ENCODE results near the gene CXCL1.

The CXCL1 gene

GRCh38 chr4:73852771-73853170 lies 16.4 kb upstream of the CXCL1 start:
- no peak for DNase-seq (ENCODE audit: low spot score)

GRCh38 chr4:73853246-73853704 lies 15.9 kb upstream of the CXCL1 start, which contains the start of gene PF4V1:
PF4V1 (plus strand) TSS chr4:73853296; CDS start chr4:73853363, 67 bp downstream.
- peak; percentile 71 for DNase-seq (ENCODE audit: low spot score)

GRCh38 chr4:73853718-73854473 lies 15.3 kb upstream of the CXCL1 start:
- DNase-seq (ENCODE audit: low spot score), result no peak

- DNase-seq (ENCODE audit: low spot score), result no peak
Observed at GRCh38 chr4:73855406-73855805, 13.8 kb upstream of the CXCL1 start.

GRCh38 chr4:73856518-73856917 lies 12.7 kb upstream of the CXCL1 start:
- no peak for DNase-seq (ENCODE audit: low spot score)

- no peak for DNase-seq (ENCODE audit: low spot score)
Observed at GRCh38 chr4:73859614-73860088, 9.5 kb upstream of the CXCL1 start.

GRCh38 chr4:73860181-73860580 lies 9.0 kb upstream of the CXCL1 start:
- DNase-seq (ENCODE audit: low spot score), result no peak

GRCh38 chr4:73860917-73861316 lies 8.3 kb upstream of the CXCL1 start:
- no peak for DNase-seq (ENCODE audit: low spot score)

GRCh38 chr4:73862322-73862721 lies 6.9 kb upstream of the CXCL1 start:
- DNase-seq (ENCODE audit: low spot score), result no peak

- no peak for DNase-seq (ENCODE audit: low spot score)
Observed at GRCh38 chr4:73864365-73864764, 4.8 kb upstream of the CXCL1 start.

- no peak for DNase-seq (ENCODE audit: low spot score)
Observed at GRCh38 chr4:73864961-73865360, 4.2 kb upstream of the CXCL1 start.

GRCh38 chr4:73865431-73866096 lies 3.6 kb upstream of the CXCL1 start:
- DNase-seq (ENCODE audit: low spot score), result no peak

GRCh38 chr4:73866246-73866645 lies 2.9 kb upstream of the CXCL1 start:
- DNase-seq (ENCODE audit: low spot score), result no peak

- no peak for DNase-seq (ENCODE audit: low spot score)
Observed at GRCh38 chr4:73867783-73868182, 1.4 kb upstream of the CXCL1 start.

- no peak for DNase-seq (ENCODE audit: low spot score)
Observed at GRCh38 chr4:73868206-73869129, 725 bp upstream of the CXCL1 start.

- DNase-seq (ENCODE audit: low spot score), result no peak
Observed at GRCh38 chr4:73870260-73870659, 1.1 kb downstream of the CXCL1 start.

- DNase-seq (ENCODE audit: low spot score), result no peak
Observed at GRCh38 chr4:73870768-73871167, 1.6 kb downstream of the CXCL1 start.

- DNase-seq (ENCODE audit: low spot score), result no peak
Observed at GRCh38 chr4:73871511-73872310, 2.5 kb downstream of the CXCL1 start.

GRCh38 chr4:73872316-73873108 lies 3.3 kb downstream of the CXCL1 start:
- no peak for DNase-seq (ENCODE audit: low spot score)

- no peak for DNase-seq (ENCODE audit: low spot score)
Observed at GRCh38 chr4:73874386-73874785, 5.2 kb downstream of the CXCL1 start.

- no peak for DNase-seq (ENCODE audit: low spot score)
Observed at GRCh38 chr4:73875401-73875800, 6.2 kb downstream of the CXCL1 start.
